ENCODE results near the gene UTS2R.

Gene UTS2R

GRCh38 chr17:82415336-82415735 lies 43.8 kb downstream of the UTS2R start:
- Histone ChIP-seq H3K9ac (ENCODE audit: low read length) (no peak overlapping the region), H4K20me1 (ENCODE audit: insufficient read depth, low read length) (peaks cover 14% of the 10 kb centered on the region), H3K4me3 (ENCODE audit: low read length) (no peak overlapping the region)

DNA sequence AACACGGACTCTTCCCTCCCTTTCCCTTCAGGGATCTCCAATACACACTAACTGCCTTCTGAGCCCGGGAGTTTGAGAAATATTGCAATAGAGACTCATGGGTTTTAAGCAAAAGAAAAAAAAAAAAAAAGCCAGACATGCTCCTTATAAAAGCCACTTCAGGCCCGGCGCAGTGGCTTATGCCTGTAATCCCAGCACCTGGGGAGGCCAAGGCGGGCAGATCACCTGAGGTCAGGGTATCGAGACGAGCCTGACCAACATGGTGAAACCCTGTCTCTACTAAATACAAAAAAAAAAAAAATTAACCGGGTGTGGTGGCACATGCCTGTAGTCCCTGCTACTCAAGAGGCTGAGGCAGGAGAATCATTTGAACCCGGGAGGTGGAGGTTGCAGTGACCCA lies 44.2 kb downstream of the UTS2R start:
- Histone ChIP-seq H3K9me3 (ENCODE audit: insufficient read depth, low read length) (no peaks in the 10 kb centered on the region), H3K36me3 (replicated peaks; ENCODE audit: low read depth, low read length) (peaks cover 5% of the 10 kb centered on the region), H3K4me3 (ENCODE audit: low read length) (no peak overlapping the region), H3K27me3 (ENCODE audit: low read depth, low read length) (no peaks in the 10 kb centered on the region), H3K4me1 (ENCODE audit: low read length) (peaks cover 14% of the 10 kb centered on the region), H3K4me2 (ENCODE audit: low read length) (no peak overlapping the region), H3K79me2 (ENCODE audit: low read length) (no peaks in the 10 kb centered on the region), H3K27ac (ENCODE audit: low read length) (no peak overlapping the region), H2AFZ (ENCODE audit: low read depth, low read length) (no peak overlapping the region), H3K9ac (ENCODE audit: low read length) (no peak overlapping the region), H4K20me1 (ENCODE audit: insufficient read depth, low read length) (peaks cover 14% of the 10 kb centered on the region)
- TF ChIP-seq, protein P1, sequence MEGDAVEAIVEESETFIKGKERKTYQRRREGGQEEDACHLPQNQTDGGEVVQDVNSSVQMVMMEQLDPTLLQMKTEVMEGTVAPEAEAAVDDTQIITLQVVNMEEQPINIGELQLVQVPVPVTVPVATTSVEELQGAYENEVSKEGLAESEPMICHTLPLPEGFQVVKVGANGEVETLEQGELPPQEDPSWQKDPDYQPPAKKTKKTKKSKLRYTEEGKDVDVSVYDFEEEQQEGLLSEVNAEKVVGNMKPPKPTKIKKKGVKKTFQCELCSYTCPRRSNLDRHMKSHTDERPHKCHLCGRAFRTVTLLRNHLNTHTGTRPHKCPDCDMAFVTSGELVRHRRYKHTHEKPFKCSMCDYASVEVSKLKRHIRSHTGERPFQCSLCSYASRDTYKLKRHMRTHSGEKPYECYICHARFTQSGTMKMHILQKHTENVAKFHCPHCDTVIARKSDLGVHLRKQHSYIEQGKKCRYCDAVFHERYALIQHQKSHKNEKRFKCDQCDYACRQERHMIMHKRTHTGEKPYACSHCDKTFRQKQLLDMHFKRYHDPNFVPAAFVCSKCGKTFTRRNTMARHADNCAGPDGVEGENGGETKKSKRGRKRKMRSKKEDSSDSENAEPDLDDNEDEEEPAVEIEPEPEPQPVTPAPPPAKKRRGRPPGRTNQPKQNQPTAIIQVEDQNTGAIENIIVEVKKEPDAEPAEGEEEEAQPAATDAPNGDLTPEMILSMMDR (IDR thresholded peaks at IDR 0.05; ENCODE audit: low read depth, low read length): no peak
- TF ChIP-seq EZH2phosphoT487 (IDR thresholded peaks at IDR 0.05; ENCODE audit: low read depth): no peak

More at GRCh38 chr17:82415336-82415735, 43.8 kb downstream of the UTS2R start:
- H3K4me2 ChIP-seq (ENCODE audit: low read length): no peak overlapping the region
- no peaks in the 10 kb centered on the region for H3K27me3 ChIP-seq (ENCODE audit: low read depth, low read length)
- peaks cover 3% of the 10 kb centered on the region for H3K36me3 ChIP-seq (replicated peaks; ENCODE audit: low read depth, low read length)
- no peaks in the 10 kb centered on the region for H3K9me3 ChIP-seq (ENCODE audit: insufficient read depth, low read length)
- H3K4me1 ChIP-seq (ENCODE audit: low read length): peaks cover 14% of the 10 kb centered on the region
- H3K27ac ChIP-seq (ENCODE audit: low read length): no peak overlapping the region
- no peaks in the 10 kb centered on the region for H3K79me2 ChIP-seq (ENCODE audit: low read length)
- H2AFZ ChIP-seq (ENCODE audit: low read depth, low read length): no peak overlapping the region
- no peak for TF ChIP-seq EZH2phosphoT487 (IDR thresholded peaks at IDR 0.05; ENCODE audit: low read depth)
- TF ChIP-seq, protein P1 (IDR thresholded peaks at IDR 0.05; ENCODE audit: low read depth, low read length): no peak

DNA sequence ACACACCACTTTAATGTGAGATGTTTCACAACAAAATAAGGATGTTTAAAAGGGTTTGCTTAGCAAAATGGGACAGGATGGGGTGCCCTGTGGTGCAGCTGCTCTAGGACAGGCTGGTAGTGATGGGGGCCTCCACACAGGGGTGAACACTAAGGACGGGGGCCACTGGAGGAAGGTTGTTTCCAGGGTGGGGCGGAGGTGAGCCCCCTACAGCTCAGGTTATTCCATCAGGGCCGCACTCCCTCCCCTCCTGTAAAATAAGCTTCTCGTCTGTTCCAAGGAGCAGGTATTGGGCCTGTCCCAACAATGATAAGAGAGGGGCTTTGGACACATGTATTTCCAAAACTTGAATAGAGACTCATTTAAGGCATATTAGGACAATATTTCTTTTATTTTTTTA lies 44.7 kb downstream of the UTS2R start:
- Histone ChIP-seq H4K20me1 (ENCODE audit: insufficient read depth, low read length) (peaks cover 14% of the 10 kb centered on the region), H3K4me3 (ENCODE audit: low read length) (no peak overlapping the region), H3K9ac (ENCODE audit: low read length) (no peak overlapping the region), H3K9me3 (ENCODE audit: insufficient read depth, low read length) (no peaks in the 10 kb centered on the region), H3K4me1 (ENCODE audit: low read length) (peaks cover 14% of the 10 kb centered on the region), H3K27ac (ENCODE audit: low read length) (no peak overlapping the region), H3K27me3 (ENCODE audit: low read depth, low read length) (no peaks in the 10 kb centered on the region), H3K79me2 (ENCODE audit: low read length) (no peaks in the 10 kb centered on the region), H2AFZ (ENCODE audit: low read depth, low read length) (no peak overlapping the region), H3K4me2 (ENCODE audit: low read length) (no peak overlapping the region), H3K36me3 (replicated peaks; ENCODE audit: low read depth, low read length) (peaks cover 9% of the 10 kb centered on the region)
- TF ChIP-seq EZH2phosphoT487 (IDR thresholded peaks at IDR 0.05; ENCODE audit: low read depth): no peak
- TF ChIP-seq, protein P1 (IDR thresholded peaks at IDR 0.05; ENCODE audit: low read depth, low read length): no peak

DNA sequence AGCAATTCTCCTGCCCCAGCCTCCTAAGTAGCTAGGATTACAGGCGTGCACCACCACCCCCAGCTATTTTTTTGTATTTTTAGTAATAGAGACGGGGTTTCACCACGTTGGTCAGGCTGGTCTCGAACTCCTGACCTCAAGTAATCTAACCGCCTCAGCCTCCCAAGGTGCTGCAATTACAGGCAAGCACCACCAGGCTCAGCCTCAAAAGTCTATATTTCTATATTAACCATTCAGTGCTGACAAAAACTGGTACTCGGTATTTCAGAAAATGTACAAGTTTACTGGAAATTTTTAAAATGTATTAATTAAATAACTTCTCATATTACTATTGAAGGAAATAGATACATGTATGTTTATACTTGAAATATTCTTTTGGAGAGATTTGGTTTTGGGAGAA lies 45.2 kb downstream of the UTS2R start:
- H3K9ac ChIP-seq (ENCODE audit: low read length): no peak overlapping the region
- peaks cover 14% of the 10 kb centered on the region for H4K20me1 ChIP-seq (ENCODE audit: insufficient read depth, low read length)
- no peak overlapping the region for H3K4me3 ChIP-seq (ENCODE audit: low read length)
- H3K27ac ChIP-seq (ENCODE audit: low read length): no peak overlapping the region
- peaks cover 14% of the 10 kb centered on the region for H3K4me1 ChIP-seq (ENCODE audit: low read length)
- H3K79me2 ChIP-seq (ENCODE audit: low read length): no peaks in the 10 kb centered on the region
- TF ChIP-seq EZH2phosphoT487 (IDR thresholded peaks at IDR 0.05; ENCODE audit: low read depth): no peak
- TF ChIP-seq, protein P1 (IDR thresholded peaks at IDR 0.05; ENCODE audit: low read depth, low read length): no peak
- no peak overlapping the region for H2AFZ ChIP-seq (ENCODE audit: low read depth, low read length)
- no peaks in the 10 kb centered on the region for H3K27me3 ChIP-seq (ENCODE audit: low read depth, low read length)
- H3K36me3 ChIP-seq (replicated peaks; ENCODE audit: low read depth, low read length): peaks cover 9% of the 10 kb centered on the region
- H3K4me2 ChIP-seq (ENCODE audit: low read length): no peak overlapping the region
- no peaks in the 10 kb centered on the region for H3K9me3 ChIP-seq (ENCODE audit: insufficient read depth, low read length)
